MG63 (cell line): ENCODE data around the gene ACP1. TPM values are rescaled to one million over a fixed set of nuclear protein-coding genes. Genes with fewer than 3 reads are reported as not detected.

Experiments used
- DNase-seq: peaks from one replicate; pipeline ENCODE4 v3.0.0-alpha.2; 2020
- H3K27me3 ChIP-seq: fragments of 250-450 bp; sonication (Bioruptor Pico); 2 replicates; pipeline ENCODE4 v1.5.1; 2020; ENCODE audit warnings: mild to moderate bottlenecking, moderate library complexity
- H3K36me3 ChIP-seq: fragments of 250-450 bp; sonication (Bioruptor Pico); 2 replicates; pipeline ENCODE4 v1.5.1; 2020; ENCODE audit warnings: mild to moderate bottlenecking, moderate library complexity
- H3K4me3 ChIP-seq: fragments of 250-450 bp; sonication (Bioruptor Pico); 2 replicates; pipeline ENCODE4 v1.5.1; 2020; ENCODE audit warnings: mild to moderate bottlenecking, moderate library complexity
- H3K9me3 ChIP-seq: fragments of 250-450 bp; sonication (Bioruptor Pico); 2 replicates; pipeline ENCODE4 v1.5.1; 2020; ENCODE audit warnings: mild to moderate bottlenecking, moderate library complexity
- total RNA-seq: library from RNA; depleted of rRNA; stranded (reverse); fragments of >200 nt; shearing (Covaris generic); gene quantifications from 2 replicates; pipeline ENCODE4 v1.2.3, GENCODE V29; 2014; ENCODE audit warnings: low replicate concordance

The ACP1 gene
- total RNA-seq, 1 experiment from 2014 or later = 130 TPM

DNA sequence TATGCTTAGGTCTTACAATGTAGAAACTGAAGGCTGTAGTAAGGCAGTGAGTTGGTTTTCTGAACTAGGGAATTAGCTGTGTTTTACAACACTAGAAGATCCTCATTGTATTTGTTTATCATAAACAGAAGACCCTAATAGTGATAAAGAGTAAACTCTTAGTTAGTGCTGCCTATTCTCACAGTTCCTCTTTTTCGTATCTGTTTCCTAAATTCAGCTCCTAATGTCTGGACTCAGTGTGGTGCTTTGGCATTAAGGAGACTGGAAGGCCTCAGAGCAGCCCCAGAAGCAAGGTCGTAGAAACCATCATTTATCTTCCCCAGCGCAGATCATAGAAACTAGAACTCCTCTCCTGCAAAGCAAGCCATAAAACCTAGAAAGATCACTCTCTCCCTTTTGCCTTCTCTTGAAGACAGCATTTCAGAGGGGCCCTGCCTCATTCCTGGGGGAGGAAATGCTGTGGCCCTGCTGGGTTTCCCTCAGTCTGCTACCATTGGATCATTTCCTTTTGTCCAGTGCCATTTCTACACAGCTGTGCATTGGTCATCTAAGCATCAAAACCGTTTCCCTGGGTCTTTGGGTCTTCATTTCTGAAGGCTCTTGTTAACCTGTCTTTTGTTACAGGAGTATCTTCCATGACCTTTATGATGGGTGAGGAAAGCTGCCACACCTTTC lies 4.7 kb downstream of the ACP1 start:
- no peaks in the 10 kb centered on the region for H3K9me3 ChIP-seq
- peaks cover 40% of the 10 kb centered on the region for H3K36me3 ChIP-seq
- no peak for DNase-seq
- H3K27me3 ChIP-seq = no peaks in the 10 kb centered on the region
- H3K4me3 ChIP-seq = no peak overlapping the region

DNA sequence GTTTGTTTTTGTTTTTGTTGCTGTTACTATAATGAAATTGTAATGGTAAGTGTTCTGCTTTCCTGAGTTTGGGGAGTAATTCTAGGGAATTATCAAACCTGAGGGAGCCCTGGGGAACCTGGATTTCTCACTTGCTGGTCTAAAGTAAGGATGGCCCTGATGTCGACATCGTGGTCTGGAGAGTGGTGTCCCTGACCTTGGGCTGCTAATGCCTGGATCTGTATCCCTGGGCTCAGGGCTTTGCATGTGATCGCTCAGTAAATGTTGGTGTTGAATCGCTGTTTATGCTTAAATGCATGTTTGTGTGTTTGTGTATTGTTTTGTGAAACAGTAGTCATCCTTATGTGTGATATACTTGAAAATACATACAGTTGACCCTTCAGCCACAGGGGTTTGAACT lies 6.1 kb downstream of the ACP1 start:
- Histone ChIP-seq H3K36me3 (peaks cover 47% of the 10 kb centered on the region), H3K27me3 (no peaks in the 10 kb centered on the region), H3K4me3 (no peak overlapping the region), H3K9me3 (no peaks in the 10 kb centered on the region)
- no peak for DNase-seq

DNA sequence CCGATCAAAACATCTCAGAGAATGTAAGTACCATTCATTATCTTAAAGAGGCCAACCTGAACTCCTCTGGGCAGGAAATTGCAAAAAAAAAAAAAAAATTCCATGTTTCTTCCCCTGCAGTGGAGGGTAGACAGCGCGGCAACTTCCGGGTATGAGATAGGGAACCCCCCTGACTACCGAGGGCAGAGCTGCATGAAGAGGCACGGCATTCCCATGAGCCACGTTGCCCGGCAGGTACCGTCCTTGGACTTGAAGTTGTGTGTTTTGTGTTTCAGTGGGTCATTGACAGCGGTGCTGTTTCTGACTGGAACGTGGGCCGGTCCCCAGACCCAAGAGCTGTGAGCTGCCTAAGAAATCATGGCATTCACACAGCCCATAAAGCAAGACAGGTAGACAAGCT lies 7.2 kb downstream of the ACP1 start:
- no peak for DNase-seq
- Histone ChIP-seq H3K27me3 (no peaks in the 10 kb centered on the region), H3K36me3 (peaks cover 49% of the 10 kb centered on the region), H3K9me3 (no peaks in the 10 kb centered on the region), H3K4me3 (no peak overlapping the region)

DNA sequence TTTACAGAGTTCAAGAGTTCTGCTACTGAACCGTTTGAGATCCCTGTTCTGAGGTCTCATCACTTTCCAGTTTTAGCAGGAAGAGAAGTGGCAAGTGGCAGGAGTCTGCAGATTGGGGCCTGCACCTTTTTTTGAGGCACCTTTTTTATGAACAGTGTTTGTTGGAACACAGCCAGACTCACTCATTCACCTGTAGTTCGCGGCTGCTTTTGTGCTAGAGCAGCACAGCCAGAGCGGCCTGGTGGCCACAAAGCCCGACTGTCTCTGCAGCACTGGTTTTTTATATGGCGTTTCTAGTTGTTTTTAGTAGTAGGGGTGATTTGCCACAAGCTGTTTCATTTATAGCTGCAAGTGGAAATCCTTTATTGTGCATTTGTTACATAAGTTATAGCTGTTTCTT lies 8.6 kb downstream of the ACP1 start:
- Histone ChIP-seq H3K36me3 (peaks cover 53% of the 10 kb centered on the region), H3K4me3 (no peak overlapping the region), H3K27me3 (no peaks in the 10 kb centered on the region), H3K9me3 (no peaks in the 10 kb centered on the region)
- no peak for DNase-seq

DNA sequence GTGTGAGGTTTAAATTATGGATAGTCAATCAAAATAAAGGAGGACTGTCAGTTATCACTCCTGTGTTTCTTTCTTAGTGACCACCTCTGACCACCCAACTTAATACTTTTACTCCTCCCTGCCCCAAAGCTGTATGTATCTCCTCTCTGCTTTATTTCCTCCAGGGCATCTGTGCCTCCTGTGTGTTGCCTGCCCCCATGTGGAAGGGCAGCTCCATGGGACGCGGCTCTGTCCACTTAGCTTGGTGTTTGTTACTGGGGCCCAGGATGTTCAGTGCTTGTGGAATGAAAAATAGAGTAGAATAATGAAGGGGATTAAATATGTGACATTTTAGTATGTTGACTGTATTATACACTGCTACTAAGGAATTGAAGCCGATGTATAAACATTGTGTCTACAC lies 9.8 kb downstream of the ACP1 start:
- DNase-seq = no peak
- Histone ChIP-seq H3K36me3 (peaks cover 61% of the 10 kb centered on the region), H3K9me3 (no peaks in the 10 kb centered on the region), H3K27me3 (no peaks in the 10 kb centered on the region), H3K4me3 (no peak overlapping the region)

GRCh38 chr2:275466-275865 lies 10.7 kb downstream of the ACP1 start:
- Histone ChIP-seq H3K9me3 (no peaks in the 10 kb centered on the region), H3K4me3 (no peak overlapping the region), H3K27me3 (no peaks in the 10 kb centered on the region), H3K36me3 (peaks cover 67% of the 10 kb centered on the region)
- DNase-seq = no peak

DNA sequence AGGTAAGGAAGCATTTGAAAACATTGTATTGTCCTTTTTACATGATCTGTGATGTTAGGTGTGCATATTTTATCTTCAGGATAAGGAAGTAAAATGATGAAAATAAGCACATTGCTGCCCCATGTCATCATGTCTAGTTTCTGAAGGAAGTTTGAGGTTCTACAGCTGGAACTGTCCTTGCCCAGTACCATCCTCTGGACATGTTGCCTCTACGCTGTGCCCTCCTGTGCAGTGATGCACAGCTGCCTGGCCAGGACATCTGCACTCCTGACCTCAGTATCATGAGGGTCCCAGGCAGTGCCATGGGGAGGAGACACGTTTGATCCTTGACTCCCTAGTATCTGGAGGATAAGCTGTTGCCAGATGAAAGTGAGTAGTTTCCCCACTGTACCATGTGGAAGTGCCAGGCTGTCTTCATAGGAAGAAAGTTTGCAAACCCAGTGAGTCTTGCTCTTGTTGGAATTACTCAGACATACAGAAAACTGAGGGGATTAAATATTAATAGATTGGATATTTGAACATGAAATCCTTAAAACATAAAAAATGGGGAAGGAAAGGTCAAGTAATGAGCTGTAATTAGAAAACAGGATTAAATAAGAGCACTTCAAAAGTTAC lies 13.7 kb downstream of the ACP1 start:
- Histone ChIP-seq H3K27me3 (no peaks in the 10 kb centered on the region), H3K9me3 (no peaks in the 10 kb centered on the region), H3K4me3 (no peak overlapping the region), H3K36me3 (peaks cover 61% of the 10 kb centered on the region)
- no peak for DNase-seq

DNA sequence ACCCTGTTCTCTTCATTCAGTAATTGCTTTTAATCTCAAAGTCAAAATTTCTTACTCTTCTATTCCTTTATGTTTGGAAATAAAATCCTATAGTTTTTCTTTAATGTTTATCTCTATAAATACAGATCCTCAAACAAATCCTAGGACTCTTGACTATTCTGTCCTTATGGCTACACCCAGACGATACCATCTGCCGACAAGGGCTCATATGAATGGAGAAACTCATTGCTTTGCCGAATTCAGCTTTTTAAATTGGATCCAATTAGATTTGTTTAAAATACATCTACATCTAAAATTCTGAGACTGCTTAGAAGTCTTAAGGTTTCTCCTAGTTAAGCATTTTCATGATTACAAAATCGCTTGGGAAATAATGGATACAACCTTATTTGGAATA lies 14.2 kb downstream of the ACP1 start:
- Histone ChIP-seq H3K36me3 (peaks cover 59% of the 10 kb centered on the region), H3K4me3 (no peak overlapping the region), H3K9me3 (no peaks in the 10 kb centered on the region), H3K27me3 (no peaks in the 10 kb centered on the region)
- DNase-seq = no peak

DNA sequence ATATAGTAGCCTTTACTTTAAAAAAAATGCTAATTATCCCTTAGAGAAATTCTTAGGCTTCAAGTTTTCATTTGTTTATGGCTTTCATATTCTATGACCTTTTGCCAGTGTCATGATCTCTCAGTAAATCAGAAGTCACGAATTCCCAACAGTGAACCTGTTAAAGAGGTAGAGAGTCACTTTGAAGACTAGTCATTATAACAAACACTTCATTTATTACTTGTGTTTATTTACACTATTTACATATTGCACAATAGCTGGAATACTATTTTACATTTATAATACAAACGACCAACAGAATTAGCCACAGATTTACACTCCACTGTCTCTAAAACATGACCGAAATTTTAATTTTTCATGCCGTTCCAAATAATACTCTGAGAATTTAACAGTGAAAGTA lies 14.6 kb downstream of the ACP1 start:
- H3K4me3 ChIP-seq = no peak overlapping the region

GRCh38 chr2:279956-280649 lies 15.4 kb downstream of the ACP1 start:
- Histone ChIP-seq H3K9me3 (no peaks in the 10 kb centered on the region), H3K4me3 (no peak overlapping the region), H3K36me3 (peaks cover 49% of the 10 kb centered on the region), H3K27me3 (no peaks in the 10 kb centered on the region)
- DNase-seq = no peak

More for the DNA sequence above, 14.6 kb downstream of the ACP1 start:
- no peak for DNase-seq
- Histone ChIP-seq H3K36me3 (peaks cover 54% of the 10 kb centered on the region), H3K27me3 (no peaks in the 10 kb centered on the region), H3K9me3 (no peaks in the 10 kb centered on the region)

DNA sequence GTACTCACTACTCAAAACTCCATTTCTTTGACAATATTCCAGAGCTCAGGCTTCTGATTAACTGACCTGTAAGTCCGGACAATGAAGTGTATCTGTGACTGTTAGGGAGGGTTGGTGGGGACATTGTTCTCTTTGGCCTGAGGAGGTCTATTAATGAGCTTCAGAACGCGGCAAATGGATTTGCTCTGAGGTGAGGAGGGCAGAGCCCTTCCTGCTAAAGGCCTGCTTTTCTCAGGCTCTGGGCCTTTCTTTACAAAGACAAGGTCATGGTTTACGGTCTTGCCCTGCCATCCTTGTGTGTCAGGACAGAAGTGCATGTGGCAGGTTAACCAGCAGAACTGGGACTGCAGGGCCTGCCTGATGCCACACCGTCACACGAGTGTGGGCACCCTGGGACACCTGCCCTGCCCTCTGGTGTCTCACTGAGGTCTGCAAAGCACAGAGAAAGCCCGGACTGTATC lies 15.9 kb downstream of the ACP1 start:
- DNase-seq = no peak
- peaks cover 46% of the 10 kb centered on the region for H3K36me3 ChIP-seq
- no peaks in the 10 kb centered on the region for H3K27me3 ChIP-seq
- H3K9me3 ChIP-seq = no peaks in the 10 kb centered on the region
- H3K4me3 ChIP-seq = no peak overlapping the region

- Histone ChIP-seq H3K9me3 (no peaks in the 10 kb centered on the region), H3K27me3 (no peaks in the 10 kb centered on the region), H3K36me3 (peaks cover 40% of the 10 kb centered on the region), H3K4me3 (no peak overlapping the region)
- no peak for DNase-seq
Measured at GRCh38 chr2:281381-281780, 16.6 kb downstream of the ACP1 start.

DNA sequence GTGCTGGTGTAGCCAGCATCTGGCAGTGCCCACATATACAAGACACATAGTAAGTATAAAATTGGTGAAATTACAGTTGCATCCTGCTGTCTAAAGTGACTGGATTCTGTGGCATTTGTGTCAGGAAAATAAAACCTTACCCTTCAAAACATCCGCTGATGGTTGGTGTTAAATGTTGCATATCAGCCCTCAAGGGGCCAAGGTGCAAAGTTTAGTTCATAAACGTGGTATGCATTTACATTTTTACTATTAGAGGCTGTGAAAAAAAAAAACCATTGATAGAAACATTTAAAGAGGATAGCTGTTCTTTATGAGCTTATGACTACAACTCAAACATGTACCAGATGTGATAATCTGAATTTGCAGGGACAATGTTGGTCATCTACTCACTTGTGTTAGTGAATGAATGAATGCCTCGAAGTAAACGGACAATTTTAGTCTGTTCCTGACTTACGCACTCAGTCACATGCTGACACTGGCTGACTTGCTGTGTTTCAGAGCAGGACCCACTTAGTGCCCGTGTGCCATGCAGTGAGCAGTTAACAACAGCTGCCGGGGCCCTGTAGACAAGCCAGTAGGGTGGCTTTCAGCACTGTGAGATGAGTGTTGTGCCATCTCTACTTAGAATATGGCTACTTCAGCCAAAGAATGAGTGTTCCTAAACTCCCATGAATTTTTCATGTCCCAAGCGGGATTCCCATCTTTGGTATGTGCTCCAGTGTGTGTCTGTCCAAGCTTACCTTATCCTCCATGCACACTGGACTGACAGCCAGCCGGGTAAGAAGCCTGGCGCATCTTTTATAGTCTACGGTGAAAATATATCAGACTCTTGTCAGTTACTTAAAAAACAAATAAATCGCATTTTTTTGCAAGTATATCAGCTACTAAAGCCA lies 17.9 kb downstream of the ACP1 start:
- H3K36me3 ChIP-seq = peaks cover 29% of the 10 kb centered on the region
- no peaks in the 10 kb centered on the region for H3K9me3 ChIP-seq
- H3K4me3 ChIP-seq = no peak overlapping the region
- DNase-seq = no peak
- H3K27me3 ChIP-seq = no peaks in the 10 kb centered on the region

GRCh38 chr2:283996-284794 lies 19.4 kb downstream of the ACP1 start:
- Histone ChIP-seq H3K9me3 (no peaks in the 10 kb centered on the region), H3K27me3 (peaks cover 4% of the 10 kb centered on the region; the same call in 1 of the 2 replicates), H3K36me3 (peaks cover 15% of the 10 kb centered on the region), H3K4me3 (no peak overlapping the region)
- DNase-seq = no peak

DNA sequence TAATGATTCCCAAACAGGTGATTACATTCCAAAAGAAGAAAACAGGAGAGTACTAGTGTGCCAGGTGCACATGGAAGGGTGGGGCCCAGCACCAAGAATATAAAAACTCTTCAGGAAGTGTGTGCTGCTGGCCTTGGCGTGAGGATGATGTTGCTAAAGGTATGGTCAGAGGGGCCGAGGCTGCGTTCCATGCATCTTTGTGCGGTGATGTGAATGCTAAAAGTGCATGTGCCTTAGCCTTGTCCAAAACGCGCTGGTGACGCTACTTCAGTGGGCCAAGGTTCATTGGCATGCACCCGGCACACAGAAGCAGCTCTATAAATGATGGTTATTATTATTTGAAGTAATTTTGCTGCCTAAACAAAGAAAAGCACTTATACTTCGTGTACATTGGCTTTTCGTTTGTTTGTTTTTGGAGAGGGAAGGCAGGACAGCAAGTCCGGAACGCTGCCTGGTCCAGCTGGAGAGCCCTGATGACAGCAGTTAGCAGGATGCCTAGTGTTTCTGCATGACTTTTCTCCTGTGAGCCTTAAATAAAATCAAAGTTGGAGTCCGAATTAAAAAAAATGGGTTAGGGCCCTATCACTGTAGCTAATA lies 20.2 kb downstream of the ACP1 start:
- DNase-seq = no peak
- H3K27me3 ChIP-seq = peaks cover 8% of the 10 kb centered on the region; the same call in 1 of the 2 replicates
- no peak overlapping the region for H3K4me3 ChIP-seq
- H3K36me3 ChIP-seq = peaks cover 13% of the 10 kb centered on the region; the same call in 1 of the 2 replicates
- H3K9me3 ChIP-seq = no peaks in the 10 kb centered on the region

GRCh38 chr2:285531-285930 lies 20.8 kb downstream of the ACP1 start:
- no peaks in the 10 kb centered on the region for H3K9me3 ChIP-seq
- peaks cover 8% of the 10 kb centered on the region; the same call in 1 of the 2 replicates for H3K27me3 ChIP-seq
- peaks cover 8% of the 10 kb centered on the region; the same call in 1 of the 2 replicates for H3K36me3 ChIP-seq
- DNase-seq = no peak
- H3K4me3 ChIP-seq = no peak overlapping the region
